ENCODE results near the gene ITGA11.
"Not testable (repeated sequence)": the region's sequence is repeated elsewhere in the genome, so short reads cannot be mapped to it uniquely, and the experiment has no call there.

ITGA11 gene

DNA sequence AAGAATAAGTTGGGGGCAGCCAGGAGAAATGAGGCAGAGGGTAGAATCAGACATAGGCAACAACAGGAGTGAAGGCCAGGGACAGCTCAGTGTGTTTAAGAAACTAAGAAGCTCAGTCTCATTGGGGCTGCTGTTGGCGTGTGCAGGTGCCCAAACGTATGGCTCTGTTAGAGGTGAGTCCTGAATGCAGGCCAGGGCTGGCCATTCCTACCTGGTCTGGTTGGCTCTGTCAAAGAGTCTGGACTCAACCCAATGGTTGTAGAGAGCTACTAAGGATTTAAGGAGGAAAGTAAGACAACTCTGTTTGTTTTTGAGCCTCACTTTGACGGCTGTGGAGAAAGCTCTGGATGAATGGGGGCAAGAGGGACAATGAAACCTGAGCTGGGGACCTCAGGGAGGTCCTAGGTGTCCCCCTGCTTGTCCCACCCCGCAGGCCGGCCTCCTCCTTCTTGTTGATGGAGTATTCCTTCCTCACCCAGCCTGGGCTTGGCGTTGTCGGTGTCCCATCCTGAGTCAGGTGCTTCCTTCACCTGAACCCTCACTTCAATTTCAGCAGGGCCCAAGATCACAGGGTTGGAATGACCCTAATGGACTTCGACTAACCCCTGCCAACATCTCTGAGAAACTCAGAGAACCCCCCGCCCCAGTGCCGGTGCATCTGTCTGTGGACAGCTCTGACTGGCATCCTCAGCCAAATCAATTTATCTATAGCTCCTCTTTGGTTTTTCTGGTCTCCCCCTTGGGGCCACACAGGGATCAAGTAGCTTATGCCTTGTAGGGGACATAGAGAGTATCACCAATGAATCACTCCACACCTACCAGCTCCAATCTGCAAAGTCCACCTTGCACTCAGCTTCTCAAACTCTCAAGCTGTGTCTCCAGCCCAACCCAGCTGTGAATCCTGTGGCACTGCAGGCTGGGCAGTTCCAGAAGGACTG lies 8.3 kb downstream of the ITGA11 start:
- DNase-seq, result no peak

DNA sequence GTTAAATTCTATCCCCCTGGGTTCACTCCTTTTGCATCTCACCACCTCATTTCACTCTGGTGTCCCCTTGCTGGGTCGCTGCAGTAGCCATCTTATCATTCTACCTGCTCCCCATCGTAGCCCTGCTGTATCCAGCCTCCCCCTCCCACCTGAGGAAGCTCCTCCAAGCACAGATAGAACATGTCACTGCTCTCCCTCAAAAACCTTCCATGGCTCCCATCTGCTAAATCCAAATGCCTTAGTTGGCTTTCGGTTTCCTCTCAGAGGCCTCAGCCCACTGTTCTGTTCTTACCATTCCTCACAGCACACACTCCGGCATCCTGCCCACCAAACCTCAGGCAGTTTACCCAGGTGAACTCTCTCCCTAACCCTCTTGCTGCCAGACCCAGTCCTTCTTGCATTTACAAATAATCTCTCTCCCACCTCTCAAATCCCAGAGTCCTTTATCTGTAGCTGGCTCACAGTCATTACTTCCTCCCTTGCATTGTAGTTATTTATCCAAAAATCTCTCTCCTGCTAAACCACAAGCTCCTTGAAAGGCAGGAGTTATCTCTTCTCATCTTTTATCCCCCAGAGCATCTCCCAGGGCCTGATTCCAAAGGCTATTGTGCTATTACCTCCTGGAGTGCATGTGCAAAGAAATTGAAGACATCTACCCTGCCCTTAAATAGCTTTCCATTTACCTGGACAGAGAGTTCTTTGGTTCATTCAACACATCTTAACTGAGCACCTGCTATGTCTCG lies 9.4 kb downstream of the ITGA11 start:
- not testable (repeated sequence) for DNase-seq

DNA sequence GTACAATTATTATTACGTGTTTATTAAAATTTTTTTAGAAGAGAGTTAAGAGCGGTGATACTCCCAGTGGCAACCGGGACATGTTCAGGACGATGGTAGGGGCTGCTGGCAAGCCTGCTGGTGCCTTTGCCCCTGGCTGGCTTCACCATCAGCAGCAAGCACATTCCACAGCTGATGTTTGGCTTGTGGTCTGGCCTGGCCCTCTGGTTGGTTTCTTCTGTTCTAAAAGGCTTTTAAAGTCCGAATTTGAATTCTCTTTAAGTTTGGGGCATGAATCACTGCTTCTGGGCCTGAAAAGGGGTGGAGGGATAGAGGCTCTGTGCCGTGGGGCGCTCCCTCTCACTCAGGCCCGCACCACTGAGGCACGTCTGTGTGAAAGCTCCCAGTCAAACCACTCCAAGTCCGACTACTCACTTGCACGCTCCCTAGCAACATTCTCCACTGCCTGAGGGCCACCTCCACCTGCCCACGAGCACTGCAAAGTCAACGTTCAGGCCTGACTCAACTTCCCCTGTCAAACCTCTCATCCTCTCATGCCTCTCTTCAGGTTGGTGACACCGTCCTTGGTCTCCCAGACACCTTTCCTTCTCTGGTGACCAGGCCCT lies 10.1 kb downstream of the ITGA11 start:
- DNase-seq, result no peak

- DNase-seq, result no peak
Observed at GRCh38 chr15:68421115-68421551, 10.8 kb downstream of the ITGA11 start.

DNA sequence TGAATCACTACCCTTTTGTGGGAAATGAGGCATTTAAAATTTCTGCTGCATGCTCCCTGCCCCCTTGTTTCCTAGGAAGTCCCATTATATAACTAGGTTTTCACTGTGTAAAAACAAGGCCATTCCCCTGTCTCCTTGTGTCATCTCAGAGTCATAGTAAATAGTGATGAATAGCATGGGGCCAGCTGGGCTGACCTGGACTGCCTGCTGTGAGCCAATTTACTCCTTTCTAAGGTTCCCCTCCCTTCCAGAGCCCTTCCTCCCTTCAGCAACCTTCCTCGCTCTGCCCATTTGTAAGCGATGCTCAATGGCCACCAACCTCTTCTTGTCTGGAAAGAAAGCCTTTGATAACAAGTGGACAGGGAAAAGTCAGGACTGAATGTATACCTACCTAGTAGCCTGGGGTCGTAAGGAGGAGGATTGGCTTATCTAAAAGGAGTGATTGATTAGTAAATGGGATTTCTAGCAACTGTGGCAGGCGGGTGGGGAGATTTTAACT lies 11.7 kb downstream of the ITGA11 start:
- DNase-seq, result no peak

GRCh38 chr15:68419301-68420175 lies 12.4 kb downstream of the ITGA11 start:
- DNase-seq, result no peak

- DNase-seq, result no peak
Observed at GRCh38 chr15:68418611-68419161, 13.3 kb downstream of the ITGA11 start.

DNA sequence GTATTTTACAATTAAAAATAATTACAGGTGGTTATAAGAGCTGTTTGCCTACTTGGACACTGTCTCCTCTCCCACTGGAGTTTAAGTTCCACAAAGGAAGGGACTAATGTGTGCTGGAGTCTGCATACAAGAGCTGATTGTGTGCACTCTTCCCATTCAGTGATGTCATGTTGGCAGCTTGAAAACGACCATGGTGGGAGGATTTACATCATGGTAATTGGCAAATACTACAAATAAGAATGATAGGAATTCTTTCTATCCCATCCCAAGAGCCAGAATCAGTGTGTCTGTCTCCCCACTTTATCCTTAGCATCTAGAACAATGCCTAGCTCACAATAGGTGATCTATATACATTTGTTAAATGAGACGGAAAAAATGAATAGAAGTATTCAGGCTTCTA lies 14.1 kb downstream of the ITGA11 start:
- DNase-seq, result no peak

DNA sequence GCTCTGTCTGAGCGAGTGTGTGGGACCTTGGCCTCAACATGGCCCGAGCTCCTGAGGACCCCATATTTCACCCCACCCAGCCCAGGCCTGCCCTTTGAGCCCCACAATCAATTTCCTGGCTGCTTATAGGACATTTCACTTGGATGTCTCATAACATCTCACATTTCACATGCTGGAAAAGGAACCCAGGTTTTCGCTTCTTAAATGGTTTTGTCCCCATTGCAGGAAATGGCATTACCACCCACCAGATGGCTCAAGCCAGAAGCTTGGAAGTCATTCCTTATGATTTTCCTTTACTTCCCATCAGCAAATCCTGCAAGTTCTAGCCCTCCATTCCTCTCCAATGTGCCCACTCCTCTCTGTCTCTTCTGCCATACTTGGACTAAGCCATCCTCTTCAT lies 14.9 kb downstream of the ITGA11 start:
- no peak for DNase-seq

GRCh38 chr15:68416158-68416535 lies 15.8 kb downstream of the ITGA11 start:
- DNase-seq, result no peak

DNA sequence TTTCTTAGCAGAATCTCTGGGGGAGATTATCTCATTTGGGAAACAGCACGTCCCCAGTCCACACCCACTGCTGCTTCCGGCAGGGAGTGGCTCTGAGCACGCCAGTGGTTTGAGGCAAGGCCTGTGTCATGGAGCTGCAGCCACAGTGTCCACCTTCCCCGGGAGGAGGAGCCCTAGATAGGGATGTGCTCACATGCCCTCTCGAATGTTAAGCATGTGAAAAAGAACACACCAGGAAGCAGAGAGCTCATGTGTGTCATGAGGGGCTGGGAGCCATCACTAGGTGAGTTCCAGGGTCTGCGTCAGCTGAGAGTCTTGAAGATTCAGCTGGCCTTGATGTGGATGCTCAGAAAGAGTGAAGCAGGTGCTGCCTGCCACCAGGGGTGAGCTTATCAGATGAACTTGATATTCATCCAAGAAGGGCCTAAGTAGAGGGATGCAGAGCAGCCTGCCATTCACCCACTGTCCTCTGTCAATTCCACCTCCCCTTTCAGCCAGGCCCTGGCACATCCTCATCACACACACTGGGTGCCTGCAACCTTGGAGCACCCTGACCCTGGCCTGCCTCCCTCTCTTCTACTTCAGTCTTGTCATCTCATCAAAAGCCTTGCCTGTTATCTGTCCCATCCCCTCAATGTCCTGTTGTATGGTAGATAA lies 16.3 kb downstream of the ITGA11 start:
- no peak for DNase-seq

DNA sequence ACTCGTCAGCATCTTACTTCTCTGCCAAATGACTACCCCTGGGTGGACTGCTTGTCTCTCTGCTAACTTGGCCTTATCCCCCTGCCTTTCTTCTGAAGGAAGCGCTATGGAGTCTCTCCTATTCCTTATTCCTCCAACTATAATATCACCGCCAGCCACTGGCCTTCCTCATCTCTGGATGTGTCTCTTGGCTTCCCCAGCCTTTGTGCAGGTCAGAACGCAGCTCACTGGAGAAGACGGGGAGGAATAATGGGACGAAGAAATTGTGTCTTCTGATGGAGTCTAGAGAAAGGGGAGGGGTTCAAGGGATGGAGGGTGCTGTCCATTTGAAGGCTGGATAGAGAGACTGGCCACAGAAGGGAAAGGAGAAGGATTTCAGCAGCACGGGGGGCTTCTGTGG lies 16.9 kb downstream of the ITGA11 start:
- no peak for DNase-seq

GRCh38 chr15:68414591-68414990 lies 17.4 kb downstream of the ITGA11 start:
- DNase-seq, result no peak

- DNase-seq, result no peak
Observed at GRCh38 chr15:68414206-68414555, 17.8 kb downstream of the ITGA11 start.

GRCh38 chr15:68413363-68414205 lies 18.4 kb downstream of the ITGA11 start:
- no peak for DNase-seq

DNA sequence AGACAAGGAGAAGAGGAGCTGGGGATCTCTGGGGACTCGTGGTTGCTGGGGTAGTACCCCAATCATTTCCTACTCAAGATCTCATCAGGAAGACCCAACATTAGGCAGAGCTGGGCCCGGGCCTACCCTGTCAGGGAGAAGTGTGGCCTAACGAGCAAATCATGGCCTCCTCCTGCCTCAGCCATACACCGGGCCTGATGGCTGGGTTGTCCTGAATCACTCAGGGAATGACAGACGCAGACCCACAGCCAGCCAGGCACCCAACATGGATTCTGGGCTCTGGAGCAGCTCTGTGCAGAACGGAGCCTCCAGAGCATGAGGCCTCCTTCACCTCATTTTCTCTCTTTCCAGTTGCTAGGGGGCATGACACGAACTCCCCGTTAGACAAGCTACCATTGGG lies 19.7 kb downstream of the ITGA11 start:
- no peak for DNase-seq

DNA sequence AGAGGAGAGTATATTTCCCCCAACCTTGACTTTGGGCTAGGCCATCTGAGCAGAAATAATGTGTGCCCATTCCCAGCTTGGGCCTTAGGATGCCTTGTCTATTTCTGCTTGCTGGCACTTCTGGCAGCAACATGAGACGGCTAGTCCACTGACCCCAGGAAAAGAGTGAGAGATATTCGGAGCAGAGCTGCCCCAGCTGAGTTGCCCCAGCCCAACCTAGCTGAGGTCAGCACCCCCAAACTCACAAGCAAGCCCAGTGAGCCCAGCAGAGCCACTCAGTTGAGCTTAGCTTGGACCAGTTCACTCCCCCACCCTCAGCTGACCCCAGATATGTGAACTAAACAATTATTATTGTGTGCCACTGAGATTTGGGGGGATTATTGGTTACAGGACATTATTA lies 20.2 kb downstream of the ITGA11 start:
- DNase-seq, result no peak

DNA sequence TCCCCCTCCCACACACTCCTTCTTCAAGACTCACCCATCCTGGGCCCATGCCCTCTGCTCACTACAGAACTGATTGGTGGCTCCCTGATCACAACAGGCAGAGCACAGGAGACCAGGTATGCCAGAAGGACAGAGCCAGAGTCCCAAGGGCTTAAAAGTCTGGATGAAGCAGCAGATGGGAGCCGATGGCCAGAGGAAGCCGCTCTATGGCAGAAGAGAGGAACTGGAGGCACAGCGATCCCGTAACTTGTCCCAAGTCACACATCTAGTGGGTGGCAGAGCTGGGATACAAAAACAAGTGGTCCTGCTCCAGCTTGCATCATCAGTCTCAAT lies 20.7 kb downstream of the ITGA11 start:
- no peak for DNase-seq

- DNase-seq, result no peak
Observed at GRCh38 chr15:68410466-68411342, 21.3 kb downstream of the ITGA11 start.
